Ascending aorta (tissue), 2 donors: Measurements from ENCODE around the gene THRB. TPM values are rescaled to one million over a fixed set of nuclear protein-coding genes. Genes with fewer than 3 reads are reported as not detected.

Experiments used
- DNase-seq, 2 donors: peaks; one replicate each; pipeline ENCODE4 v3.0.0-alpha.2; 2019; ENCODE audit warnings: low spot score in 2 of 2
- H3K27ac ChIP-seq, 2 donors: fragments of 200-600 bp; sonication (generic); one replicate each; pipeline ENCODE4 v1.5.1; 2016 to 2017; ENCODE audit warnings: mild to moderate bottlenecking in 1 of 2
- H3K27me3 ChIP-seq: fragments of 200-600 bp; sonication (generic); one replicate; pipeline ENCODE4 v1.5.1; 2017
- H3K36me3 ChIP-seq, 2 donors: fragments of 200-600 bp; sonication (generic); one replicate each; pipeline ENCODE4 v1.5.1; 2016
- H3K4me1 ChIP-seq, 2 donors: fragments of 200-600 bp; sonication (generic); one replicate each; pipeline ENCODE4 v1.5.1; 2016 to 2017; ENCODE audit warnings: mild to moderate bottlenecking in 1 of 2
- H3K4me3 ChIP-seq, 2 donors: fragments of 200-600 bp; sonication (generic); one replicate each; pipeline ENCODE4 v1.5.1; 2016 to 2017; ENCODE audit warnings: mild to moderate bottlenecking in 1 of 2
- H3K9me3 ChIP-seq, 2 donors: fragments of 200-600 bp; sonication (generic); one replicate each; pipeline ENCODE4 v1.5.1; 2016
- CTCF ChIP-seq, 3 experiments: fragments of 200-600 bp in 2 of 3; fragments of 450-650 bp in 1 of 3; sonication (generic) in 2 of 3; IDR thresholded peaks; one replicate each; pipeline ENCODE4 v1.5.1; 2016 to 2019; ENCODE audit warnings: antibody characterized with exemption in 3 of 3, mild to moderate bottlenecking in 1 of 3, moderate library complexity in 1 of 3
- intact Hi-C: fragments of 100-400 bp; cut with DNase I; formaldehyde crosslinking; loops from one replicate; pipeline ENCODE4 v1.15.1; 2023
- total RNA-seq: library from RNA; depleted of rRNA; stranded (reverse); fragments of >200 nt; gene quantifications from one replicate; pipeline ENCODE4 v1.1.0, GENCODE V29; 2016

THRB gene
- total RNA-seq, 1 donor from 2014 or later = 24.7 TPM

- Histone ChIP-seq H3K4me3 (no peak overlapping the region), H3K27me3 (no peaks in the 10 kb centered on the region), H3K9me3 (no peaks in the 10 kb centered on the region), H3K4me1 (peaks cover 0 to 14% of the 10 kb centered on the region in 2 donors), H3K27ac (peak overlapping the region in 1 of 2 donors; percentile 11), H3K36me3 (no peaks in the 10 kb centered on the region)
- intact Hi-C loops = no loop called here
- TF ChIP-seq CTCF (IDR thresholded peaks at IDR 0.05) = no peak
- DNase-seq = no peak
Measured at GRCh38 chr3:24450160-24450907, 44.3 kb downstream of the THRB start.

GRCh38 chr3:24447836-24448235, 46.8 kb downstream of the THRB start:
- TF ChIP-seq CTCF (IDR thresholded peaks at IDR 0.05) = no peak
- Histone ChIP-seq H3K27ac (no peak overlapping the region), H3K4me1 (peaks cover 0 to 14% of the 10 kb centered on the region in 2 donors), H3K9me3 (no peaks in the 10 kb centered on the region), H3K36me3 (no peaks in the 10 kb centered on the region), H3K27me3 (no peaks in the 10 kb centered on the region), H3K4me3 (no peak overlapping the region)
- no peak for DNase-seq
- intact Hi-C loops = no loop called here

GRCh38 chr3:24446032-24446431, 48.6 kb downstream of the THRB start:
- H3K4me3 ChIP-seq = no peak overlapping the region
- no peak for DNase-seq
- H3K4me1 ChIP-seq = peaks cover 0 to 8% of the 10 kb centered on the region in 2 donors
- intact Hi-C loops = no loop called here
- no peaks in the 10 kb centered on the region for H3K36me3 ChIP-seq
- H3K27me3 ChIP-seq = no peaks in the 10 kb centered on the region
- H3K27ac ChIP-seq = peak overlapping the region in 1 of 2 donors; percentile 56
- no peaks in the 10 kb centered on the region for H3K9me3 ChIP-seq
- no peak for TF ChIP-seq CTCF (IDR thresholded peaks at IDR 0.05)

GRCh38 chr3:24443476-24443875, 51.2 kb downstream of the THRB start:
- H3K27me3 ChIP-seq = no peaks in the 10 kb centered on the region
- no peak overlapping the region for H3K27ac ChIP-seq
- H3K9me3 ChIP-seq = no peaks in the 10 kb centered on the region
- H3K36me3 ChIP-seq = no peaks in the 10 kb centered on the region
- TF ChIP-seq CTCF (IDR thresholded peaks at IDR 0.05) = no peak
- H3K4me1 ChIP-seq = no peaks in the 10 kb centered on the region
- no peak for DNase-seq
- no peak overlapping the region for H3K4me3 ChIP-seq
- intact Hi-C loops = no loop called here

- no peaks in the 10 kb centered on the region for H3K36me3 ChIP-seq
- no peak overlapping the region for H3K27ac ChIP-seq
- no peaks in the 10 kb centered on the region for H3K27me3 ChIP-seq
- no peak overlapping the region for H3K4me3 ChIP-seq
- H3K9me3 ChIP-seq = no peaks in the 10 kb centered on the region
- intact Hi-C loops = no loop called here
- TF ChIP-seq CTCF (IDR thresholded peaks at IDR 0.05) = no peak
- no peak for DNase-seq
- no peaks in the 10 kb centered on the region for H3K4me1 ChIP-seq
Measured at GRCh38 chr3:24440760-24441464, 53.7 kb downstream of the THRB start.
